Astrocyte of the spinal cord (primary cell): Measurements from ENCODE around the gene CACNB2.

Experiments
- DNase-seq: peaks from one replicate; pipeline ENCODE4 v3.0.0; 2011; ENCODE audit warnings: low read depth, low spot score
- H3K4me3 ChIP-seq: 2 replicates; pipeline ENCODE4 v1.5.1; 2011; ENCODE audit warnings: low read depth, mild to moderate bottlenecking, low read length, moderate library complexity
- CTCF ChIP-seq: IDR thresholded peaks from 2 replicates; pipeline ENCODE4 v1.5.1; 2012; ENCODE audit warnings: low read depth, mild to moderate bottlenecking, low read length, inconsistent platforms
- in situ Hi-C: cut with HindIII; loops from 2 replicates; pipeline ENCODE4 v1.10.0; 2017; ENCODE audit warnings: low sequenced_read_pairs

The CACNB2 gene

DNA sequence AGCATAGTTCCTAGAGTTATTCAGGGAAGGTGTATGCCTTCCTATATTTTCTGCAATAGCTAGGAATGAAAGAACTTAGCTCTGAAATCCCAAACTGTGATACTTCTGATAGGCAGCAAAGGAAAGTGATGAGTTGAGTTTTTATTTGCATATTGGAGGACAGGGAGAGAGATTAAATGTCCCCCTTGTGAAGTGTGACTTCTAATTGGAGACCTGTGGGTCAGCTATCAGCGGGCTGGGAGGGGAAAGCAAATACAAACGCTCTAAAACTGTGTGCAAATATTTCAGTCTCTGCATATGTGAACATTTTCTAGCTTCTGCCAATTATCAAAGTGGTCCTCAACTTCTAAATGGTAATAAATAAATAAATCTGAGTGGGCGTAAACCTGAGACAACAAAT is 203.3 kb downstream of the CACNB2 start:
- in situ Hi-C loops: no loop called here
- DNase-seq: no peak
- no peak for TF ChIP-seq CTCF
- no peak overlapping the region for H3K4me3 ChIP-seq

DNA sequence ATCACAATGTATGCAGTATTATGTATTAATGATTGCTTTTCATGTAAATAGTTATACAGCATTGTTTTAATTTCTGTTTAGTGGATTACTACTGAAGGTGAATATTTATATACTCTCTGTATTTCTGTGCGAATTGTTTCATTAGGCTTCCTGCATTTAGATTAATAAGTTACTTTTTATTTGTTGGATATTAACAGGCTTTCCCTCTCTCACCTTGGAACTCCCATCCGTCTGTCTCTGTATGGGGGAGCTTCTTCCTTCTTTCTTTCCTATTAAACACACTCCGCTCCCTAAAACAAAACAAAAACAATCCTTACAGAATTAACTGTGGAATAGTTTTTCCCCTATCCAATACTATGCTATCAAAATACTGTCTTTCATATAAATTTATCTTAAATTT is 205.1 kb downstream of the CACNB2 start:
- TF ChIP-seq CTCF: no peak
- DNase-seq: no peak
- in situ Hi-C loops: no loop called here

GRCh38 chr10:18350340-18350739 is 210.1 kb downstream of the CACNB2 start:
- no peak for TF ChIP-seq CTCF

More for the DNA sequence above, 205.1 kb downstream of the CACNB2 start:
- no peak overlapping the region for H3K4me3 ChIP-seq

GRCh38 chr10:18351421-18351820 is 211.2 kb downstream of the CACNB2 start:
- in situ Hi-C loops: no loop called here
- no peak for DNase-seq
- H3K4me3 ChIP-seq: no peak overlapping the region
- no peak for TF ChIP-seq CTCF

More at GRCh38 chr10:18350340-18350739, 210.1 kb downstream of the CACNB2 start:
- no peak overlapping the region for H3K4me3 ChIP-seq
- no peak for DNase-seq
- in situ Hi-C loops: no loop called here

DNA sequence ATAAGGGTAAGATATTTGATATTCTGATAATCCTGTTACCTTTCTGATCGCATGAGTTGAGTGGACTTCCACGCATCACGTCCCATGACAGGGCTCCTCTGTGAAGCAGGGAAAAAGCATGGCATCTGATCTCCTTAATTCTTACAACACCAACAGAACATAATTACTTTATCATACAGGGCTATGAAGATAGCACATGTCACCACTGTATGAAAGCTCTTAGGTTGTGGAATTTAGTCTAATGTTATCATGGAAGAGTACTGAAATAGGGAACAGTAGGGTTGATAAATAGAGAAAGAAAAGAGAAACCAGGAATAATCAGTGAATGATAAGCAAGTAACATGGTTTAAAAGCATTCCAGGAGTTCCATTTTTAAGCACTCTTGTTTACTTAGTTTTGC is 212.0 kb downstream of the CACNB2 start:
- DNase-seq: no peak
- no peak for TF ChIP-seq CTCF
- no peak overlapping the region for H3K4me3 ChIP-seq
- in situ Hi-C loops: no loop called here

GRCh38 chr10:18359812-18360211 is 219.6 kb downstream of the CACNB2 start:
- no peak for DNase-seq
- no peak for TF ChIP-seq CTCF
- in situ Hi-C loops: no loop called here
- no peak overlapping the region for H3K4me3 ChIP-seq

DNA sequence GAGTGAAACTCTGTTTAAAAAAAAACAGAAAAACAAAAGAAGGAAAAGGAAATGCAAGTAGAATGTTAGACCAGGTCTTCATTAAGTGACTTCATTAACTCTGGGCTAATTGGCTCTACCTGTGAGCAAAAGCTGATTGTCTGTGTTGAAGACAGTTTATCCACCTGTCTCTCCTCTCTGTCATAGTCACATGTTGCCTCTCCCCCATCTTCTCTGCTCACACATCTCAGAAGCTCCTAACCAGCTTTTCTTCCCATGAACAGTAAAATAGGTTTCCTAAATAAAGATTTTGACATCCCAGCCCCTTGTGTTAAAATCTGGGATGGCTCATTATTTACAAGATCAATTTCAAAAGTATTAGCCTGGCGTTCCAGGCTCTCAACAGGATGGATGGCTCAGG is 222.7 kb downstream of the CACNB2 start:
- no peak for TF ChIP-seq CTCF
- H3K4me3 ChIP-seq: no peak overlapping the region
- in situ Hi-C loops: no loop called here
- DNase-seq: no peak
